Astrocyte (in vitro differentiated cells and primary cell): ENCODE results near the gene C14orf119.

Experiments used
- EZH2 ChIP-seq: IDR thresholded peaks from 2 replicates; pipeline ENCODE4 v1.6.1; 2012; ENCODE audit warnings: mild to moderate bottlenecking, low read length, inconsistent platforms; ENCODE audit not compliant: insufficient read depth
- TF ChIP-seq, protein P1 (sequence below): IDR thresholded peaks from 2 replicates; pipeline ENCODE4 v1.5.1; 2011; ENCODE audit warnings: low read depth, mild to moderate bottlenecking, inconsistent platforms, low read length, moderate library complexity; ENCODE audit not compliant: insufficient read depth

DNA sequence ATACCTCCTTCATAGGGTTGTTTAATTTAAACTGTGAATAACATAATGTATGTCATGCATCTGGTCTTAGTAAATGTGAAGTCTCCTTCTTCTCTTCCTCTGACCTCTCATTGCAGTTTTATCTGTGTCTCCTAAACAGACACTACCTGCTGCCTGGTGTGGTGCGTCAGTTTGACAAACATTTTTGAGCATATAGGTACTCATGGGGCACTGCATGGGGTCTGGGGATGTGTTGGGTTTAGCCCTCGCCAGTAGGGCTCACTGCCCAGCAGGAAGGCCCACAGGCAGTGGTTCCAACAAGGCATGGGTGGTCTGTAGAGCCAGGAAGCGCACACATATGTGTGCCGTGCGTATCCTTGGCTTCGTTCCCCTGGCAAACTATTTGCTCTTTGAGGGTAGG is 26.8 kb downstream of the C14orf119 start:
- TF ChIP-seq, protein P1, sequence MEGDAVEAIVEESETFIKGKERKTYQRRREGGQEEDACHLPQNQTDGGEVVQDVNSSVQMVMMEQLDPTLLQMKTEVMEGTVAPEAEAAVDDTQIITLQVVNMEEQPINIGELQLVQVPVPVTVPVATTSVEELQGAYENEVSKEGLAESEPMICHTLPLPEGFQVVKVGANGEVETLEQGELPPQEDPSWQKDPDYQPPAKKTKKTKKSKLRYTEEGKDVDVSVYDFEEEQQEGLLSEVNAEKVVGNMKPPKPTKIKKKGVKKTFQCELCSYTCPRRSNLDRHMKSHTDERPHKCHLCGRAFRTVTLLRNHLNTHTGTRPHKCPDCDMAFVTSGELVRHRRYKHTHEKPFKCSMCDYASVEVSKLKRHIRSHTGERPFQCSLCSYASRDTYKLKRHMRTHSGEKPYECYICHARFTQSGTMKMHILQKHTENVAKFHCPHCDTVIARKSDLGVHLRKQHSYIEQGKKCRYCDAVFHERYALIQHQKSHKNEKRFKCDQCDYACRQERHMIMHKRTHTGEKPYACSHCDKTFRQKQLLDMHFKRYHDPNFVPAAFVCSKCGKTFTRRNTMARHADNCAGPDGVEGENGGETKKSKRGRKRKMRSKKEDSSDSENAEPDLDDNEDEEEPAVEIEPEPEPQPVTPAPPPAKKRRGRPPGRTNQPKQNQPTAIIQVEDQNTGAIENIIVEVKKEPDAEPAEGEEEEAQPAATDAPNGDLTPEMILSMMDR: no peak
- TF ChIP-seq EZH2: no peak
